ENCODE data around the gene PTPRD. TPM values are rescaled to one million over a fixed set of nuclear protein-coding genes. Genes with fewer than 3 reads are reported as not detected.

PTPRD gene
- 336 TPM for total RNA-seq

- DNase-seq = peak; percentile 59
Measured at GRCh38 chr9:10612641-10613398, at the start of gene PTPRD. Gene PTPRD (minus strand): TSS chr9:10613002.

GRCh38 chr9:10661994-10662393, 49.2 kb upstream of the PTPRD start:
- no peak for DNase-seq

GRCh38 chr9:10661376-10661775, 48.6 kb upstream of the PTPRD start:
- no peak for DNase-seq

GRCh38 chr9:10651012-10651411, 38.2 kb upstream of the PTPRD start:
- no peak for DNase-seq

GRCh38 chr9:10649076-10649475, 36.3 kb upstream of the PTPRD start:
- no peak for DNase-seq

GRCh38 chr9:10633785-10634184, 21.0 kb upstream of the PTPRD start:
- peak; percentile 9 for DNase-seq

- no peak for DNase-seq
Measured at GRCh38 chr9:10614196-10614800, 1.5 kb upstream of the PTPRD start.

- DNase-seq = no peak
Measured at GRCh38 chr9:10613419-10613818, 617 bp upstream of the PTPRD start.

GRCh38 chr9:10605388-10605787, 7.4 kb downstream of the PTPRD start:
- no peak for DNase-seq

- no peak for DNase-seq
Measured at GRCh38 chr9:10604927-10605326, 7.9 kb downstream of the PTPRD start.

- DNase-seq = no peak
Measured at GRCh38 chr9:10597801-10598200, 15.0 kb downstream of the PTPRD start.

- no peak for DNase-seq
Measured at GRCh38 chr9:10594482-10594881, 18.3 kb downstream of the PTPRD start.

- DNase-seq = no peak
Measured at GRCh38 chr9:10586407-10586806, 26.4 kb downstream of the PTPRD start.

GRCh38 chr9:10571699-10572098, 41.1 kb downstream of the PTPRD start:
- DNase-seq = no peak

GRCh38 chr9:10566848-10567247, 46.0 kb downstream of the PTPRD start:
- DNase-seq = no peak

GRCh38 chr9:10562581-10563343, 50.0 kb downstream of the PTPRD start:
- no peak for DNase-seq

- no peak for DNase-seq
Measured at GRCh38 chr9:10548348-10548747, 64.5 kb downstream of the PTPRD start.

- DNase-seq = no peak
Measured at GRCh38 chr9:10538073-10538472, 74.7 kb downstream of the PTPRD start.

GRCh38 chr9:10534850-10535249, 78.0 kb downstream of the PTPRD start:
- no peak for DNase-seq

GRCh38 chr9:10525972-10526371, 86.8 kb downstream of the PTPRD start:
- no peak for DNase-seq

- DNase-seq = no peak
Measured at GRCh38 chr9:10523164-10523563, 89.6 kb downstream of the PTPRD start.

- DNase-seq = no peak
Measured at GRCh38 chr9:10512144-10512543, 100.7 kb downstream of the PTPRD start.

- no peak for DNase-seq
Measured at GRCh38 chr9:10488937-10489336, 123.9 kb downstream of the PTPRD start.
